ENCODE results near the gene PTEN.

- no peak for TF ChIP-seq POLR2AphosphoS5 (IDR thresholded peaks at IDR 0.05; ENCODE audit: low read depth, low read length)
- TF ChIP-seq SIN3A (IDR thresholded peaks at IDR 0.05; ENCODE audit: borderline replicate concordance, insufficient read depth, low read length), result no peak
- no peak for TF ChIP-seq TAF1 (IDR thresholded peaks at IDR 0.05; ENCODE audit: borderline replicate concordance, insufficient read depth, low read length)
Observed at GRCh38 chr10:87842220-87842641, 21.2 kb upstream of the PTEN start.
